Neural progenitor cell (in vitro differentiated cells): Measurements from ENCODE around the gene TTYH1. TPM values are rescaled to one million over a fixed set of nuclear protein-coding genes. Genes with fewer than 3 reads are reported as not detected.
A peak's percentile ranks its signal among the peaks of the same experiment; 100 is the strongest.

Experiments used
- DNase-seq: peaks from one replicate; pipeline ENCODE4 v3.0.0-alpha.2; 2016; ENCODE audit warnings: low spot score
- H2AFZ ChIP-seq: fragments of 200-600 bp; sonication (generic); replicated peaks from 2 replicates; pipeline ENCODE4 v1.6.1; 2016; ENCODE audit warnings: antibody characterized with exemption
- H3F3A ChIP-seq: fragments of 200-600 bp; sonication (generic); 2 replicates; pipeline ENCODE4 v1.6.1; 2016; ENCODE audit warnings: antibody characterized with exemption, low read depth
- H3K27ac ChIP-seq: fragments of 200-600 bp; sonication (generic); 2 replicates; pipeline ENCODE4 v1.5.1; 2016; ENCODE audit warnings: mild to moderate bottlenecking
- H3K27me3 ChIP-seq: fragments of 200-600 bp; sonication (generic); 2 replicates; pipeline ENCODE4 v1.6.1; 2016; ENCODE audit warnings: mild to moderate bottlenecking, moderate library complexity
- H3K36me3 ChIP-seq: fragments of 200-600 bp; sonication (generic); 2 replicates; pipeline ENCODE4 v1.5.1; 2016
- H3K4me1 ChIP-seq: fragments of 200-600 bp; sonication (generic); 2 replicates; pipeline ENCODE4 v1.6.1; 2016; ENCODE audit warnings: mixed run types
- H3K4me2 ChIP-seq: fragments of 200-600 bp; sonication (generic); 2 replicates; pipeline ENCODE4 v1.6.1; 2016
- H3K4me3 ChIP-seq: fragments of 200-600 bp; sonication (generic); 2 replicates; pipeline ENCODE4 v1.5.1; 2016
- H3K79me2 ChIP-seq: fragments of 200-600 bp; sonication (generic); 2 replicates; pipeline ENCODE4 v1.6.1; 2016; ENCODE audit warnings: low read depth
- H3K9ac ChIP-seq: fragments of 200-600 bp; sonication (generic); 2 replicates; pipeline ENCODE4 v1.6.1; 2016
- H3K9me3 ChIP-seq: fragments of 200-600 bp; sonication (generic); 2 replicates; pipeline ENCODE4 v1.5.1; 2016; ENCODE audit warnings: low read depth
- H4K20me1 ChIP-seq: fragments of 200-600 bp; sonication (generic); 2 replicates; pipeline ENCODE4 v1.6.1; 2016; ENCODE audit warnings: low read depth
- H3K27ac Mint-ChIP-seq: 3 replicates; pipeline ENCODE4 v1.8.0; 2021; ENCODE audit warnings: mixed read lengths
- H3K27me3 Mint-ChIP-seq: 2 replicates; pipeline ENCODE4 v1.8.0; 2022; ENCODE audit warnings: low read depth, mild to moderate bottlenecking, inconsistent platforms, moderate library complexity, mixed read lengths; ENCODE audit not compliant: insufficient read depth
- H3K36me3 Mint-ChIP-seq: 3 replicates; pipeline ENCODE4 v1.8.0; 2021; ENCODE audit warnings: mixed read lengths
- H3K4me1 Mint-ChIP-seq: 3 replicates; pipeline ENCODE4 v1.8.0; 2021; ENCODE audit warnings: mixed read lengths
- H3K4me3 Mint-ChIP-seq: 3 replicates; pipeline ENCODE4 v1.8.0; 2021; ENCODE audit warnings: mild to moderate bottlenecking, moderate library complexity, mixed read lengths
- H3K9me3 Mint-ChIP-seq: 3 replicates; pipeline ENCODE4 v1.8.0; 2020; ENCODE audit warnings: mixed read lengths
- CTCF ChIP-seq: fragments of 200-600 bp; sonication (generic); IDR thresholded peaks from 2 replicates; pipeline ENCODE4 v1.5.1; 2017; ENCODE audit warnings: antibody characterized with exemption, mild to moderate bottlenecking
- EZH2 ChIP-seq: fragments of 200-600 bp; sonication (generic); IDR thresholded peaks from 2 replicates; pipeline ENCODE4 v1.6.1; 2017; ENCODE audit warnings: antibody characterized with exemption, mild to moderate bottlenecking, moderate library complexity
- EZH2phosphoT487 ChIP-seq: fragments of 200-600 bp; sonication (generic); IDR thresholded peaks from 2 replicates; pipeline ENCODE4 v1.6.1; 2017; ENCODE audit warnings: antibody characterized with exemption
- total RNA-seq: library from RNA; depleted of rRNA; stranded (reverse); fragments of >200 nt; gene quantifications from 2 replicates; pipeline ENCODE4 v1.2.3, GENCODE V29; 2015; ENCODE audit warnings: low replicate concordance

TTYH1 gene
- total RNA-seq, 1 donor from 2014 or later, result 34.2 TPM

DNA sequence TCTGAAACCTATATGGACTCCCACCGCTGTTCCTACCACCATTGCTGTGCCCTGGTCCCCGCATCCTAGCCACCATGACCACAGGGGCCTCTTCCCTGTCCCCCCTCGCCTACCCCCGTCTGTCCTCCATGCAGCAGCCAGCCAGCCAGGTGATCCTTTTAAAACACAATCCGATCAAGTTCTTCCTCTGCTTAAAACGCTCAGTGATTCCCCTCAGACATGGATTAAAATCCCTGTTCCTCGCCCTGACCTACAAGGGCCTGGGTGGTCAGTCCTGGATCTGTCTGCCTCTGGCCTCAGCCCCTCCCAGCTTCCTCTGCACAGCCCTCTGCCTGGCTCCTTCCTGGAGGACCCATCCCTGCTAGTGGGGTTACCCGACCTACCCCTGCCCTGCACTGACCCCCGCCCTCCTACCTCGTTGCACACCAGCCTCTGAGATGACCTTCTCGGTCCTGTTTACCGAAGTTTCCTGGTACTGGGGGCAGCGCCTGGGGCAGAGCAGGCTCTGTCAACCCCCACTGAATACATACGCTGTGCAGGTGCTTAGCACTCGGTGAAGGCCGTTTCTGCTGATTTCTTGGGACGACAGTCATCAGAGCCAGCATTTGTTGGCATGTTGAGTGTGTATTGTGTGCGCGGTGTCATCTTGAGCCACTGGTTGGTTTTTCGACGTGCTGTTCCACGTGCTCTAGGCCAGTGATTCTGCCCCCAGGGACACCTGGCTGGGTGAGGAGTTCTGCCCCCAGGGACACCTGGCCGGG is 19.0 kb downstream of the TTYH1 start:
- Histone ChIP-seq H3K4me1 (peaks cover 33% of the 10 kb centered on the region), H3F3A (peaks cover 26% of the 10 kb centered on the region)

DNA sequence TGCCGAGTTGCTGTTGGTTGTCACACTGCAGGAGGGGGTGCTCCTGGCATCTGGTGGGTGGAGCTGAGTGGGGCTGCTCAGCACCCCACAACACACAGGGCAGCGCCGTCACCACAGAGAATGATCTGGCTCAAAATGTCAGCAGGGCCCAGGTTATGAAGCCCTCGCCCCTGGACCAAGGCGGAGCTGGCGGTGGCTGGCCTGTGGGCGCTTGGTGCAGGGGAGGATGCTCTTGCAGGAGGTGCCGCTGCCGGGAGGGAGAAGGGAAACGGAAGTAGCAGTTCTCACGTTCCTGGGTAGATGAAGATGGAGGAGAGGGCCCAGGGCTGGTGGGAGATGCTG is 19.6 kb downstream of the TTYH1 start:
- Mint-ChIP-seq H3K36me3 (peaks cover 14% of the 10 kb centered on the region), H3K9me3 (no peaks in the 10 kb centered on the region), H3K4me3 (peak overlapping the region; percentile 78), H3K4me1 (peaks cover 59% of the 10 kb centered on the region), H3K27ac (peak overlapping the region; percentile 86), H3K27me3 (peaks cover 16% of the 10 kb centered on the region)
- no peak overlapping the region for H3K4me3 ChIP-seq
- H3K79me2 ChIP-seq, result peaks cover 4% of the 10 kb centered on the region
- TF ChIP-seq EZH2phosphoT487, result no peak
- no peak for TF ChIP-seq CTCF
- no peak for TF ChIP-seq EZH2
- H4K20me1 ChIP-seq, result peaks cover 85% of the 10 kb centered on the region
- H3K4me2 ChIP-seq, result no peak overlapping the region
- H3K9me3 ChIP-seq, result no peaks in the 10 kb centered on the region
- H3K27ac ChIP-seq, result no peak overlapping the region
- H2AFZ ChIP-seq, result no peak overlapping the region
- no peak for DNase-seq
- peaks cover 29% of the 10 kb centered on the region for H3F3A ChIP-seq
- no peaks in the 10 kb centered on the region for H3K27me3 ChIP-seq
- no peak overlapping the region for H3K9ac ChIP-seq
- peaks cover 28% of the 10 kb centered on the region for H3K4me1 ChIP-seq
- H3K36me3 ChIP-seq, result no peaks in the 10 kb centered on the region

More for the DNA sequence above, 19.0 kb downstream of the TTYH1 start:
- Histone ChIP-seq H3K27ac (no peak overlapping the region), H3K4me2 (no peak overlapping the region), H3K79me2 (peaks cover 4% of the 10 kb centered on the region), H3K27me3 (no peaks in the 10 kb centered on the region), H3K36me3 (no peaks in the 10 kb centered on the region), H3K9ac (no peak overlapping the region), H2AFZ (no peak overlapping the region), H4K20me1 (peaks cover 83% of the 10 kb centered on the region), H3K4me3 (no peak overlapping the region), H3K9me3 (no peaks in the 10 kb centered on the region)
- DNase-seq, result no peak
- no peak for TF ChIP-seq CTCF
- no peak for TF ChIP-seq EZH2phosphoT487
- no peak for TF ChIP-seq EZH2
- Mint-ChIP-seq H3K36me3 (peaks cover 16% of the 10 kb centered on the region), H3K9me3 (no peaks in the 10 kb centered on the region), H3K4me3 (peak overlapping the region; percentile 78), H3K27ac (no peak overlapping the region), H3K4me1 (peaks cover 58% of the 10 kb centered on the region), H3K27me3 (peaks cover 14% of the 10 kb centered on the region)

DNA sequence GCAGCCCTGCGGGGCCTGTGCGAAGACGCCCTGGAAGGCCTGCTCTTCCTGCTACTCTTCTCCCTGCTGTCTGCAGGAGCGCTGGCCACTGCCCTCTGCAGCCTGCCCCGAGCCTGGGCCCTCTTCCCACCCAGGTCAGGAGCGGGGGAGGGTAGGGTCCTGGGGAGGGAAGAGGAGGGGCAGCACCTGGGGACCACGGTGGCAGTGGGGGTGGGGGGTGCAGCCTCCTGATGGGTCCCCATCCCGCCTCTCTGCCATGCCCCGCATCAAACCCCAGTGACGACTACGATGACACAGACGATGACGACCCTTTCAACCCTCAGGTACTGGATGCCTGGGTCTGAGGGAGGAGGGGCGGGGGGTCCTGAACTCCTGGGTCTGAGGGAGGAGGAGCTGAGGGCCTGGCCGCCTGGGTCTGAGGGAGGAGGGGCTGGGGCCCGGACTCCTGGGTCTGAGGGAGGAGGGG is 20.3 kb downstream of the TTYH1 start:
- H3K36me3 ChIP-seq, result no peaks in the 10 kb centered on the region
- peak overlapping the region; percentile 50 for H3K4me2 ChIP-seq
- H3K9ac ChIP-seq, result no peak overlapping the region
- peak overlapping the region; percentile 43 for H3K27ac ChIP-seq
- no peak overlapping the region for H3K4me3 Mint-ChIP-seq
- no peak for DNase-seq
- H3K4me1 Mint-ChIP-seq, result peaks cover 57% of the 10 kb centered on the region
- no peak for TF ChIP-seq EZH2phosphoT487
- no peak for TF ChIP-seq CTCF
- no peak for TF ChIP-seq EZH2
- peaks cover 20% of the 10 kb centered on the region for H3K4me1 ChIP-seq
- peaks cover 4% of the 10 kb centered on the region for H3K79me2 ChIP-seq
- H3K9me3 Mint-ChIP-seq, result no peaks in the 10 kb centered on the region
- no peaks in the 10 kb centered on the region for H3K9me3 ChIP-seq
- H4K20me1 ChIP-seq, result peaks cover 80% of the 10 kb centered on the region
- peaks cover 28% of the 10 kb centered on the region for H3F3A ChIP-seq
- H2AFZ ChIP-seq, result no peak overlapping the region
- H3K4me3 ChIP-seq, result no peak overlapping the region
- peaks cover 14% of the 10 kb centered on the region for H3K36me3 Mint-ChIP-seq
- H3K27me3 ChIP-seq, result no peaks in the 10 kb centered on the region
- H3K27ac Mint-ChIP-seq, result no peak overlapping the region
- H3K27me3 Mint-ChIP-seq, result peaks cover 16% of the 10 kb centered on the region
